HG02623 (cell line): ENCODE measurements around the gene ERH.

Source experiments
- ATAC-seq: cut with Tn5 transposase; IDR thresholded peaks from one replicate; pipeline ENCODE4 v1.9.1; 2021; ENCODE audit warnings: moderate library complexity; ENCODE audit not compliant: unreplicated experiment

Gene ERH

GRCh38 chr14:69331206-69331605, 66.9 kb downstream of the ERH start:
- ATAC-seq, result no peak
